Activated CD4-positive, alpha-beta T cell treated with anti-CD3 and anti-CD28 coated beads, Interleukin-2, amount 50 U/mL, for 1 hour (primary cell): ENCODE results near the gene CYP46A1.

Experiments
- DNase-seq: peaks from one replicate; pipeline ENCODE4 v3.0.0-alpha.2; 2020

The CYP46A1 gene

GRCh38 chr14:99763527-99764221, 79.6 kb downstream of the CYP46A1 start:
- no peak for DNase-seq

GRCh38 chr14:99764222-99764706, 80.2 kb downstream of the CYP46A1 start:
- no peak for DNase-seq

- DNase-seq = no peak
Measured at GRCh38 chr14:99768381-99768780, 84.3 kb downstream of the CYP46A1 start.

- DNase-seq = no peak
Measured at GRCh38 chr14:99769123-99769522, 85.0 kb downstream of the CYP46A1 start.

GRCh38 chr14:99769799-99770198, 85.7 kb downstream of the CYP46A1 start:
- no peak for DNase-seq

GRCh38 chr14:99772371-99773283, 88.5 kb downstream of the CYP46A1 start:
- no peak for DNase-seq

GRCh38 chr14:99773521-99774497, 89.7 kb downstream of the CYP46A1 start:
- DNase-seq = no peak

GRCh38 chr14:99774556-99775307, 90.6 kb downstream of the CYP46A1 start:
- no peak for DNase-seq

GRCh38 chr14:99775351-99775750, 91.3 kb downstream of the CYP46A1 start:
- DNase-seq = no peak
